ENCODE measurements around the gene ANKRD33. TPM values are rescaled to one million over a fixed set of nuclear protein-coding genes. Genes with fewer than 3 reads are reported as not detected.

The ANKRD33 gene
- total RNA-seq, 1 donor from 2014 or later, result not detected

- intact Hi-C loops (cut with DNase I), result no loop called here
- Histone ChIP-seq H3K9me3 (peaks cover 0 to 3% of the 10 kb centered on the region in 2 donors), H3K36me3 (no peaks in the 10 kb centered on the region), H3K4me3 (peak within 1 kb of the TSS; percentile 53 to 65), H3K27ac (peak within 1 kb of the TSS; percentile 63 to 82), H3K27me3 (no peaks in the 10 kb centered on the region), H3K4me1 (peaks cover 0 to 10% of the 10 kb centered on the region in 2 donors)
- peak in 1 of 2 donors; percentile 59 for DNase-seq (ENCODE audit: low spot score in 2 of 2)
- TF ChIP-seq, protein P1, sequence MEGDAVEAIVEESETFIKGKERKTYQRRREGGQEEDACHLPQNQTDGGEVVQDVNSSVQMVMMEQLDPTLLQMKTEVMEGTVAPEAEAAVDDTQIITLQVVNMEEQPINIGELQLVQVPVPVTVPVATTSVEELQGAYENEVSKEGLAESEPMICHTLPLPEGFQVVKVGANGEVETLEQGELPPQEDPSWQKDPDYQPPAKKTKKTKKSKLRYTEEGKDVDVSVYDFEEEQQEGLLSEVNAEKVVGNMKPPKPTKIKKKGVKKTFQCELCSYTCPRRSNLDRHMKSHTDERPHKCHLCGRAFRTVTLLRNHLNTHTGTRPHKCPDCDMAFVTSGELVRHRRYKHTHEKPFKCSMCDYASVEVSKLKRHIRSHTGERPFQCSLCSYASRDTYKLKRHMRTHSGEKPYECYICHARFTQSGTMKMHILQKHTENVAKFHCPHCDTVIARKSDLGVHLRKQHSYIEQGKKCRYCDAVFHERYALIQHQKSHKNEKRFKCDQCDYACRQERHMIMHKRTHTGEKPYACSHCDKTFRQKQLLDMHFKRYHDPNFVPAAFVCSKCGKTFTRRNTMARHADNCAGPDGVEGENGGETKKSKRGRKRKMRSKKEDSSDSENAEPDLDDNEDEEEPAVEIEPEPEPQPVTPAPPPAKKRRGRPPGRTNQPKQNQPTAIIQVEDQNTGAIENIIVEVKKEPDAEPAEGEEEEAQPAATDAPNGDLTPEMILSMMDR (IDR thresholded peaks at IDR 0.05), result no peak
Measured at GRCh38 chr12:51907083-51907855, 19.4 kb downstream of the ANKRD33 start, which contains the start of gene ACVRL1. Gene ACVRL1, plus strand, starts transcription at chr12:51907504. Its CDS starts 4,971 bp downstream, at chr12:51912475.

DNA sequence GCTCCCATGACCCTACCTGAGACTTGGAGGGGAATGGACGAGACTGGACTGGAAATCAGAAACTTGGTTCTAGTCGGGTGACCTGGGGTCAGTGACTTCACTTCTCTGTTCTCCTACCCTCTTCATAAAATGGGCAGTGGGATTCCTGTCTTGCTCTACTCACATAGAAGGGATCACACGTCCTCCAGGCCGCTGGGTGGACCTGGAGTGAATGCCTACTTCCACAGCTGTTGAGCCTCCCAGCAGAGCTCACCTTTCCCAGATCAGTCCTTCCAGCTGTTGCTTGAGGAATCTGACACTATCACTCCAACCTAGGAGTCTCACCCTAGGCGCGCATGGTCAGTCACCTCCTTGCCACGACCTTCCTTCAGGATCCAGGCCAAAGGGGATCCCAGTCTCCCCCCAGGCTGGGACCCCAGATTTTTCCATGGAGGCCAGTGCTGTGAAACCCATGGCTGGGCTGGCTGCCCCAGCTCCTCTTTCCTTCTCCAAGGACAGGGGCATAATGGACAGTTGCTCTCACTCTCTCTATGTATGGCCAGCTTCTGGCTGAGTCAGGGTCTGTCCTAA is 20.0 kb downstream of the ANKRD33 start:
- intact Hi-C loops (cut with DNase I), result no loop called here
- peaks cover 0 to 11% of the 10 kb centered on the region in 2 donors for H3K4me1 ChIP-seq
- H3K27ac ChIP-seq, result peak overlapping the region; percentile 63 to 82
- H3K36me3 ChIP-seq, result no peaks in the 10 kb centered on the region
- no peak for DNase-seq (ENCODE audit: low spot score in 2 of 2)
- H3K9me3 ChIP-seq, result no peaks in the 10 kb centered on the region
- no peaks in the 10 kb centered on the region for H3K27me3 ChIP-seq
- peak overlapping the region; percentile 53 to 65 for H3K4me3 ChIP-seq
- TF ChIP-seq, protein P1 (IDR thresholded peaks at IDR 0.05), result no peak

DNA sequence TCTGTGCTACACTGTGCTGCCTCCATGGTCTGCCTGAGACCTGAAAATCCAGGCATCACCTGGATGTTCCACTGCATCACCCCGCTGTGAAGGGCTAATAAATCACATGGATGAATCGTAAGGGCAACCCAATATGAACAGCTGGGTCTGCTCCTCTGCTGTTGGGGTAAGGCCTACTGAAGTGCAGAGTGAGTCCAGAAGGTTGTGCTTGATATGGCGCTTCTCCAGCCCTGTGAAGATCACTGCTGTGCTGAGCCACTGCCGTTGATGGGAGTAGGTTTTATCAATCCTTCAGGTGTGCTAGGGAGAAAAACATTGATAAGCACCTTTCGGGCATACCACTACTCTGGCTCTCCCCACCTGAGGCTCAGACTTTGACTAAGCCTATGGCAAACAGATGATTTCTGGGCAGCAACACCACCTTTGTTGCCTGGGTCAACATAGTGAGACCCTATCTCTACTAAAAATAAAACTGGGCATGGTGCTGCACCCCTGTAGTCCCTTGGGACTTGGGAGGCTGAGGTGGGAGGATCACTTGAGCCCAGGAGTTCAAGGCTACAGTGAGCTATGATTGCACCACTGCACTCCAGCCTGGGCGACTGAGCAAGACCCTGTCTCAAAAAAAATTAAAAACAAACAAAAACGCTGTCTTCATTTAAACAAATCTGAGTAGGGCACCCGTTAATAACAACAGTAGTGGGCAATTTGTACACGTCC is 21.1 kb downstream of the ANKRD33 start:
- Histone ChIP-seq H3K4me1 (peaks cover 0 to 11% of the 10 kb centered on the region in 2 donors), H3K36me3 (no peaks in the 10 kb centered on the region), H3K27ac (no peak overlapping the region), H3K4me3 (no peak overlapping the region), H3K9me3 (no peaks in the 10 kb centered on the region), H3K27me3 (no peaks in the 10 kb centered on the region)
- TF ChIP-seq, protein P1 (IDR thresholded peaks at IDR 0.05), result no peak
- no peak for DNase-seq (ENCODE audit: low spot score in 2 of 2)
- intact Hi-C loops (cut with DNase I), result no loop called here

DNA sequence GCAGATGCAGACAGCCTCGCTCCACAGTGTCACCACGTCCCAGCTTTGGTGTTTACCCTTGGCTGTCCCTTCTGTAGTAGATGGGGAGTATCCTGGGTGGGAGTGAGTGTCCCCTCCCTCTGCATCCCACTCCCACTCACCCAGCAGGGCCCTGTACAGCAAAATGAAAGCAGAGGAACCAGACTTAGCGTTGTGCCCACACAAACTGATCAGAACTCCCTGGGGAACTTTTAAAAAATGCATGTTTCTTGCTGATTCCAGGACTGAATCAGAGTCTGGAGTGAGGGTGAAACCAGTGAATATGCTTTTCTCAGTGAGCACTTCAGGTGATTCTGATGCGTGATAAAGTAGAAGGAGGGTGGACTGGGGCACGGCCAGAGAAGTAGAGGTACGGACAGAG is 22.3 kb downstream of the ANKRD33 start:
- no peaks in the 10 kb centered on the region for H3K27me3 ChIP-seq
- H3K4me1 ChIP-seq, result peaks cover 0 to 11% of the 10 kb centered on the region in 2 donors
- intact Hi-C loops (cut with DNase I), result no loop called here
- peak overlapping the region in 1 of 2 donors; percentile 9 for H3K4me3 ChIP-seq
- no peaks in the 10 kb centered on the region for H3K36me3 ChIP-seq
- H3K27ac ChIP-seq, result peak overlapping the region in 1 of 2 donors; percentile 20
- TF ChIP-seq, protein P1 (IDR thresholded peaks at IDR 0.05), result no peak
- DNase-seq (ENCODE audit: low spot score in 2 of 2), result no peak
- no peaks in the 10 kb centered on the region for H3K9me3 ChIP-seq

- Histone ChIP-seq H3K27me3 (no peaks in the 10 kb centered on the region), H3K4me3 (no peak overlapping the region), H3K4me1 (peaks cover 0 to 11% of the 10 kb centered on the region in 2 donors), H3K27ac (peak overlapping the region; percentile 20 to 24), H3K36me3 (no peaks in the 10 kb centered on the region), H3K9me3 (no peaks in the 10 kb centered on the region)
- TF ChIP-seq, protein P1 (IDR thresholded peaks at IDR 0.05), result no peak
- DNase-seq (ENCODE audit: low spot score in 2 of 2), result no peak
- intact Hi-C loops (cut with DNase I), result no loop called here
Measured at GRCh38 chr12:51910691-51911090, 22.8 kb downstream of the ANKRD33 start.
